GM08714 (cell line): ENCODE results near the gene SLC1A4.

Experiments used
- H3K4me3 ChIP-seq: fragments of 200-500 bp; sonication (Bioruptor generic); 2 replicates; pipeline ENCODE4 v1.5.1; 2014; ENCODE audit warnings: mild to moderate bottlenecking, low read length, inconsistent platforms
- ZNF274 ChIP-seq: IDR thresholded peaks from 2 replicates; pipeline ENCODE4 v1.6.1; 2012; ENCODE audit warnings: mild to moderate bottlenecking, low read depth, low read length

Gene SLC1A4

DNA sequence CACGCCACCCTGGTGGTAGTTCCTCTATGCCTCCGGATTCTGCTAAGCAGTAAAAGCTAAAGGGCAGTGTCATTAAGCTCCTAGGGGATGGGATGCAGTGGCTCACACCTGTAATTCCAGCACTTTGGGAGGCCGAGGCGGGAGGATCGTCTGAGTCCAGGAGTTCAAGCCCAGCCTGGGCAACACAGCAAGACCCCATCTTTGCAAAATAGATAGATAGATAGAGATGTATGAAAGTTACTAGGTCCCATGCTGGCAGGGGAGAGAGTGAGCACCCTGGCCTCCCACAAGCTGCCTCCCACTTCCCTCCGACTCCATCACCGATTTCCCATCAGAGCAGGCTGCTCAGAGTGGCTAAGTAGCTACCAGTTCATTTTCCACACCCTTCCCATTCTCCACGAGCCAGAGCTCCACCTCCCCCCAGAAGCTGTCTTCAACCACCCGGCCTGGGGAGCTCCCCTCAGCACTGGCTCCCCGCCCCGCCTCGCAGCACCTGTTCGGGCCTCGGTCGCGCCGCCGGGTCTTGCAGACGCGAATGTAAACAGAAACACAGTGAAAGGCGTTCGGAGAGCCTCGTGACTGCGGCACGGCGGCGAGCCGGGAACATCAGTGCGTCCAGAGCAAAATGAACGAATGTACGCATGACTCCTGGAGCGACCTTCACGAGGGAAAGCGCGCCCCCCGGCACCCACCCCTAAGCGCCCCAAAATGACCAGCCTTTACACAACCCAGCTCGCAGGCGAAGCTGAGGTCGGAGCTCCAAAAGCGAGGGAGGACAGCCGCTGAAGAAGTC is 66.4 kb downstream of the SLC1A4 start:
- no peak for TF ChIP-seq ZNF274
- peak overlapping the region; percentile 67; the same call in 1 of the 2 replicates for H3K4me3 ChIP-seq

DNA sequence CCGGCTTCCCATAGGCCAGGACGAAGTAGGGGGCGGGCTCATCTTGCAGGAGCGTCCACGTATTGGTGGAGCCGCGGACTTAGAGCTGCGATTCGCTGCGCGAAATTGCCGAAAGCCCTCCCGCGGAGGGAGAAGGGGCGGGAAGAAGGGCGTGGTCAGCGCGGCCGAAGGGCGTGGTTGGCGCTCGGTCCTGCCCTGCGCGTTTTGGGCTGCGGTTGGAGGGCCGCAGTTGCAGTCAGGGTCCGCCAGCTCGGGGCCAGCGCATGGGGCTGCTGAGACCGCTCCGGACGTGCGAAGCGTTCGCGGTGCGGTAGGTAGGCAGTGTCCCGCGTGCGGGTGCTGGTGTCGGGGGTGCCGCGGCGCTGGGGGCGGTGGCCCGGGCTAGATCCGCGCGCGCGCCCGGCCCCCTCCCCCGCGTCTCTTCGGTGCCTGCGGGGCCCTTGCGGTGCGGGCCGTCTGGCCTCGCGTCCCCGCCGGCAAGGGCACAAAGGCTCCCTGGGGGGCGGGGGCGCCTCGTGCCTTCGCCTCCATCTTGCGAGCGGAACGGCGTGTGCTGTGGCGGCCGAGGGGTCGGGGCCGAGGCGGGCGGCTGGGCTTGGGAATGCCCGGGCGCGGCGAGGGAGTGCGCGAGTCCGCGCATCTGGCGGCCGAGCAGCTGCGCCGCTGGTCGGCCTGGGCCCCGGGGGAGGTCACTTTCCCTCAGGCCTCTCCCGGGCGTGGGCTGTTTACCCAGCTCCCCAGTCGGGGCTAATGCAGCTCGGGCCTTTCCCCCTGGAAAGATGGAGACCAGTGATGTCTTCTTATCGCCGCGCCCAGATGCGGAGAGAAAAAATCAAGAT is 67.2 kb downstream of the SLC1A4 start, which contains the start of gene CEP68:
Gene CEP68 (plus strand): TSS at position 202 of the 839 bp plus-strand sequence. CDS start 13,029 bp downstream, outside the sequence.
- TF ChIP-seq ZNF274 = no peak
- H3K4me3 ChIP-seq = peak within 1 kb of the TSS; percentile 82

DNA sequence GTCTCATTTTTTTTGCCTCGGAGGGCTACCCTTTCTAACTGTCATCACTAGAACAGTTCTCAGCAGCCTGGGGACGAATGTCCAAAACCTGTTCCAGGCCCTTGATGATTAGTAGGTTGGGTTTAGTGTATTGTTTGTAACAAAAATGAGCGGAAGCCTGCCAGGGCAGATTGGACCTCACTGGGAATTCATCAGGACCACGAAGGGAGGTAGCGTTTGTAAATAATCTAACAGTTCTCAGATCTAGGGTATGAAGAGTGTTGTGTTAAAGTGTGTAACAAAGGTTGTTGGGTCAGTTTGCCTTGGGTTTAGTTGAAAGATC is 67.8 kb downstream of the SLC1A4 start:
- no peak for TF ChIP-seq ZNF274
- H3K4me3 ChIP-seq = peak overlapping the region; percentile 82

DNA sequence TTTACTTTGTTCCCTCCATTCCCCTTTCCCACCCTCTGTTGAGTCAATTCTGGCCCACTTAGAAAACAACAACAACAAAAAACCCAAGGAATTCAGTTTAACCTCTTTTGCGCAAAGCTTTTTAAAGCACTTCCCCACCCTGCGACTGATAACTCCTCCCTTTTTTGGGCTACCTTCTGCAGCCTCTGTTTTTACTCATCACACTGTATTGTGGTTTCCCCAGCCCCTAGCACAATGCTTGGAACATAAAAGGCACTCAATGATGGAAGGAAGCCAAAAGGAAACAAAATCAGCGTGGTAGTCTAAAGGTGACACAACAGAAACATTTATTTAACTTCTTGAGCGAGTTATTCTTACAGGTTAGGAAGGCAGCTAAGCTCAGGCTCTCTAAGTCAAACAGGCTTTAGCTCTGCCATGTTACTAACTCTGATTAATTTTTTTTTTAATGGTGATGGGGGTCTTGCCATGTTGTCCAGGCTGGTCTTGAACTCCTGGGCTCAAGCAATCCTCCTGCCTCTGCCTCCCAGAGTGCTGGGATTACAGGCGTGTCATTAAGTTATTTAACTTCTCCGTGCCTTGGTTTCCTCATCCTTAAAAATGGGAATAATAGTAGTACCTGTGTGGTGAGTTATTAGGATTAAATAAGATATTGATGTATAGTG is 68.3 kb downstream of the SLC1A4 start:
- no peak for TF ChIP-seq ZNF274
- peak overlapping the region; percentile 82 for H3K4me3 ChIP-seq

DNA sequence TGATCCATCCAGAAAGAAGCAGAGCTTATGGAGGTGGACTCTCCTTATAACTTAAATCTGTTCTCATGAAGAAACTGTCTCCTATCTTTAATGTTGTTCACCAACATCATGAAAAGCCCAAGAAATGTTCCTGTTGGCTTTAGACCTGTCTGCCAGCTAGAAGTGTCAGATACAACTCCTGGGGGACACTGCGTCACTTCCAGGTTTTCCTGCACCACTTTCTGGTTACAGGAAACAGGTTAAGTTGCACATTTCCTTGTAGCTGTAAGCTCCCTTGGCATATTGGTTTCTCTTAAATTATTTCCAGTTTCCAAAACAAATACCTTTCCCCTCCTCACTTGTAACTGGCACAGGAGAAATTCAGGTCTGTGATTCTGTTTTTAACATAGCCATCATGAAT is 69.9 kb downstream of the SLC1A4 start:
- TF ChIP-seq ZNF274 = no peak
- no peak overlapping the region for H3K4me3 ChIP-seq

DNA sequence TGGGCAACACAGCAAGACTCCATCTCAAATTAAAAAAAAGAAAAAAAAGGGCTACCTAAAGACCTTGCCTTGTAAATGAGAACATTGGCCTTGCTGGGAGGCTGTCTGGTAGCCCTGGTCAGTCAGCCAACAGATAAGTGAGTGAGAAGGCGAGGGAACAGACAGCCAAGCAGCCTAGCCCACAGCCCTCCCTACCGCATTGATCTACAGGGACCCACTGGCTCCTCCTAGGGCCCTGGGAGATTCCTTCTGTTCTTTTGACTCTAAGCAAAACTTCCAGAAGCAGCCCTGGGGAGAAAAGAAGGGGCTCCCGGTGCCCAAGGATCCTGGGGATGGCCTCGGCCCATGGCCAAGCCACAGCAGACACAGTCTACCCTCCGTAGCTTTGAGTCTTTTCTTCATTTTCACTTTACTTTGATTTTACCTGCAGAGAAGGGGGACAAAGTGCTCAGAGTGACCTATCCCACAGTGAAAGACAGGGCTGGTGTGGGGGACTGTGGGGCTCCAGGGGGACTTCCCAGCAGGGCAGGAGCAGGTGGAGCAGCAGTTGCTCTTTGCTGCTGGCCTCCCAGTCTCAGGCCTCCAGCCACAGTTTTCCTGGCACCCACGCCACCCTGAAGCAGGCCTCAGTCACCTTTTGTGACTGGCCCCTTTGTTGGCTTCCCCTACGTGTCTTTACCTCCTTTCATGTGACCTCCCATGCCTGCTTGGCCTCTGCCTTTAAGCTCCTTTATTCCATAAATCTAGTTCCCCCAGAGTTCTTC is 72.1 kb downstream of the SLC1A4 start:
- no peak for TF ChIP-seq ZNF274
- no peak overlapping the region for H3K4me3 ChIP-seq

DNA sequence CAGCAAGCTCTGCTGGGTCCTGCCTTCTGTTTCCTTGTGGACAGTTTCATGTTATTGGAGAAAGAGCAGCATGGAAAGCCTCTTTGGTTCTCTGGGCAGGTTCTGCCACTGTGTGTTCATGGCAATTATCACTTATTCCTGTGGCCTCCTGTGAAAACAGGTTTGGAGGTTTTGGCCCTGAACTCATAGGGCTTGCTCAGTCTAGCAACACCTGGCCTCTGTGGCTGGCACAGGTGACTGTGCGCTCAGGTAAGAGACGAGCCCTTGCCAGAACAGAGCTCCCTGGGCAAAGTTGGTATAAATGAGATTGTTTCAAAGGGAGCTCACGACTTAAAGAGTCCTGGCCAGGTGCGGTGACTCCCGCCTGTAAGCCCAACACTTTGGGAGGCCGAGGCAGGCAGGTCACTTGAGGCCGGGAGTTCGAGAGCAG is 72.7 kb downstream of the SLC1A4 start:
- no peak for TF ChIP-seq ZNF274
- no peak overlapping the region for H3K4me3 ChIP-seq

DNA sequence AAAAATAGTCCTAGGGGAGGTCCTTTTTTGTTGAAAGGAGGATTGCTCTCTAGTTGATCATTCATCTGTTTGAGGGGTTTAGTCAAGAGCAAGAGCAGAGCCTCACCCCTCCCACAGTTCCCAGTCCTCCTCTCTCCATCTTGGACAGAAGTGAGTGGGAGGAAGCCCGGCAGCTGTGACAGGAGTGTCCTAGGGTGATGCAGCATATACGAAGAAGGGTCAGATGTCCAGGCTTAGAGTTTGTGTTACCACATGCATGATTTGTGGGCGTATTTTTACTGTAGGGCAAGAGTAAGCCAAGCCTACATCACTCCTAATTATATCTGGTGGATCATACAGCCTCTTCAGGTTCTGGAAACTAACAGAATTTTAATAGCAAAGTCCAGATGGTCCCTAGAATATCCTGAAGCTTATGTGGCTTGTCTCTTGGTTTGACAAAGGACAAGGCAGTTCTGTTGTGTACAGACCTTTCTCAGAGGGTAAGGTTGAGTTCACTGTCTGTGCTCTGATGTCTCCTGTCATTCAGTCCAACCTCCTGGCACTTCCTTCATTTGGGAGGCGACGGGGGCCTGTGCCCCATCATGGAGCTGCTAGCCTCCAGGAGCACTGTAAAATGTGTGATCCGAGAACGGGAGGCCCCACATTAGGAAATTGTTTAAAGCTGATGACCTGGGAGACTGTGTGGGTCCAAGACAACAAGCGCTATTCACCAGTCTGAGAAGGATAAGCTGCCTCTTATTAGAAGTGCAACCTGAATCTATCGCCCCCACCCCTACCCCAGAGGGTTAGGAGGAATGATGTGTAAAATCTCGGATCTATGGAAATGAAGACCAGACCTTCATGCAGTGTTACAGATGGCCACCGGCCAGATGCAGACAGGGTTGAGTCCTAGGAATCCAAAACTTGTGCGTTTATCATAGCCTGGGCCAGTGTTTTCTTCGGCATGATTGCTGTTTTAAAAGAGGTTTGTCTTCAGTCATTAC is 73.9 kb downstream of the SLC1A4 start:
- no peak for TF ChIP-seq ZNF274
- no peak overlapping the region for H3K4me3 ChIP-seq

DNA sequence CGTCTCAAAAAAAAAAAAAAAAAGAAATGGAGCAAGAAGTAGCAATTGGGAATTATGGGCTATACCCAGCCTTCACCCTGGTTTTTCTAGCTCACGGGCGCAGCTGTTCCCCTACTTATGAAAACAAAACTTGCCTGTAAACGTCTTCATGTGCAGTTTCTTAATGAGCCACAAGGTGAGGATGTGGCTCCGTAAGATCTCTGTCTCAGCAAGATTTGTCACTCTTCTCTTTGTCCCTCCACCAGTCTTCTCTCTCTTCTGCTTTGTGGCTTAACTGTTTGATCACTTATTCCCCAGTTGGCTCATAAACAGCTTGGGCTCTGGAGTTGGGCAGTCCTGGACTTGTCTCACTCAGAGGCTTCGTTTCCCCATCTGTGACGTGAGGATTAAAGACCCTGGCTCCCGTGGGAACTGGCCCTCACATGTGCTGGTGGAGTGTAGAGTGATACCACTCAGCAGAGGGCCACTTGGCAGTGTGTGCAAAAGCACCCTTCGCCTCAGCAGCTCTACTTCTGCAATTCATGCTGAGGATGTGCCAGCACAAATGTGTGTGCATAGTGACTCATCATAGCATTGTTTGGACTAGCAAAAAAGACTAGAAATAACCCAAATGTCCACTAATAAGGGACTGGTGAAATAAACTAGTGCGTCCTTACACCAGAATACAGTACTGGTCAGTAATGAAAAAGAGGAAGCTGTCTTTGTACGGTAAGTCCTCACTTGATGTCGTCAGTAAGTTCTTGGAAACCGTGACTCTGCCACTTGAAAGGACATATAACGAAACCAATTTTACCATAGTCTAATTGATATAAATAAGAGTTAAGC is 75.7 kb downstream of the SLC1A4 start:
- no peak for TF ChIP-seq ZNF274
- peak overlapping the region; percentile 4; the same call in 1 of the 2 replicates for H3K4me3 ChIP-seq

DNA sequence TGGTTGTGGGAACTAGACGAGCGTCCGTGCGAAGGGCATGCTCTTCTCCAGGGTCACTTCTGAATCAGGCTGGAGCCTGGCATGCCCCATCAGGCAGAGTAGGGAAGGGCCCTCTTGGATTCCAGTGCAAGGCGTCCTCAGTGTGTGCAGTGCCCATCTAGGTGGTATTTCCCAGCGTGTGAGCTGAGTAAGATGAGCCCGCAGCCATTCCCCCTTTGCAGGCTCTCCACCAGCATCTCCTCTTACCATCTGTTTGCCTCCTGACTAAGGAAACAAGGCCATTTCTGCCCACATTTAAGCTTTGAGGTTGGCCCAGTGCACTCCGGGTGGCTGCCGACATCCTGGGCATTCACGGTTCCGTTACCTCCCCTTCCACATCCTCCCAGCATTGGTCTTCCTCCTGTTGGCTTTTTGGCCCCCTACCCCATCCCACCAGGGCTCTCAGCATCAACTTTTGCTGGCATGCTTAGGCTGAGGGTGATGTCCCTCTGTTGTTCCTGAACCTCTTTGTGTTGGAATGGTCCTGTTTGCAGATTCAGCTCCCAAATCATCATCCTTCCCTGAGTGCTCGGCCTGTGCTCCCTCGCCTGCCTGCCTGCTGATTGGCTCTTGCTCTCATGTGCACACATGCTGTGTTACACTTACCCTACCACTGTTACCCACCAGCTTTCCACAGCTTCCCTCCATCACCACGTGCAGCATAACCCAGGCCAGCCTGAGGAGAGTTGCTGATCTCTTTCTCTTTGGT is 78.8 kb downstream of the SLC1A4 start:
- no peak for TF ChIP-seq ZNF274
- H3K4me3 ChIP-seq = no peak overlapping the region

DNA sequence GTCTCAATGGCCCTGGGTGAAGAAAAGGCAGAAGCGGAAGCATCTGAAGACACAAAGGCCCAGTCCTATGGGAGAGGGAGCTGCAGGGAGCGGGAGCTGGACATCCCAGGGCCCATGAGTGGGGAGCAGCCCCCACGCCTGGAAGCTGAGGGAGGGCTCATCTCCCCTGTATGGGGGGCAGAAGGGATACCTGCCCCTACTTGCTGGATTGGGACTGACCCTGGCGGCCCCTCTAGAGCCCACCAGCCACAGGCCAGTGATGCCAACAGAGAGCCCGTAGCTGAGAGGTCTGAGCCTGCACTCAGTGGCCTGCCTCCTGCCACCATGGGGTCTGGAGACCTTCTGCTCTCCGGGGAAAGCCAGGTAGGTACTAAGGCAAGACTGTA is 80.2 kb downstream of the SLC1A4 start:
- TF ChIP-seq ZNF274 = no peak
- no peak overlapping the region for H3K4me3 ChIP-seq
